A673 (cell line): ENCODE measurements around the gene MAT1A.

Source experiments
- CTCF ChIP-seq: fragments of 300-800, 200-600 bp; sonication (generic); conservative IDR thresholded peaks from 2 replicates; pipeline ENCODE4 v1.5.1; 2017; ENCODE audit warnings: low read depth, mild to moderate bottlenecking, antibody characterized with exemption, low read length, moderate library complexity, mixed read lengths
- EZH2 ChIP-seq: fragments of 200-600 bp; sonication (generic); IDR thresholded peaks from 2 replicates; pipeline ENCODE4 v1.6.1; 2017; ENCODE audit warnings: borderline replicate concordance, low read depth, mild to moderate bottlenecking, mixed read lengths, antibody characterized with exemption, low read length; ENCODE audit not compliant: poor library complexity, severe bottlenecking

- TF ChIP-seq CTCF (no peak), EZH2 (no peak)
Observed at GRCh38 chr10:80268938-80269588, 20.4 kb downstream of the MAT1A start.
